Smooth muscle cell (in vitro differentiated cells): Measurements from ENCODE around the gene ADCY7. TPM values are rescaled to one million over a fixed set of nuclear protein-coding genes. Genes with fewer than 3 reads are reported as not detected.

Experiments used
- DNase-seq: peaks from one replicate; lab custom pipeline; 2025; ENCODE audit not compliant: unreplicated experiment; lab: John Stamatoyannopoulos, UW
- H2AFZ ChIP-seq: fragments of 200-600 bp; sonication (generic); 2 replicates; pipeline ENCODE4 v1.6.0; 2016; ENCODE audit warnings: antibody characterized with exemption, low read depth, mild to moderate bottlenecking
- H3F3A ChIP-seq: fragments of 200-600 bp; sonication (generic); 2 replicates; pipeline ENCODE4 v1.6.0; 2017; ENCODE audit warnings: antibody characterized with exemption, low read depth
- H3K27ac ChIP-seq: fragments of 200-600 bp; sonication (generic); 2 replicates; pipeline ENCODE4 v1.5.1; 2016; ENCODE audit warnings: low read depth, mild to moderate bottlenecking
- H3K27me3 ChIP-seq: fragments of 200-600 bp; sonication (generic); 2 replicates; pipeline ENCODE4 v1.6.1; 2016; ENCODE audit warnings: low read depth, mild to moderate bottlenecking
- H3K36me3 ChIP-seq: fragments of 200-600 bp; sonication (generic); 2 replicates; pipeline ENCODE4 v1.5.1; 2016; ENCODE audit warnings: low read depth
- H3K4me1 ChIP-seq: fragments of 200-600 bp; sonication (generic); 2 replicates; pipeline ENCODE4 v1.5.1; 2016; ENCODE audit warnings: low read depth
- H3K4me2 ChIP-seq: fragments of 200-600 bp; sonication (generic); 2 replicates; pipeline ENCODE4 v1.6.0; 2016; ENCODE audit warnings: mild to moderate bottlenecking
- H3K4me3 ChIP-seq: fragments of 200-600 bp; sonication (generic); 2 replicates; pipeline ENCODE4 v1.5.1; 2016; ENCODE audit warnings: mild to moderate bottlenecking
- H3K79me2 ChIP-seq: fragments of 200-600 bp; sonication (generic); 2 replicates; pipeline ENCODE4 v1.6.0; 2016; ENCODE audit warnings: low read depth, mild to moderate bottlenecking
- H3K9ac ChIP-seq: fragments of 200-600 bp; sonication (generic); 2 replicates; pipeline ENCODE4 v1.6.0; 2016; ENCODE audit warnings: low read depth
- H3K9me3 ChIP-seq: fragments of 200-600 bp; sonication (generic); replicated peaks from 2 replicates; pipeline ENCODE4 v1.5.1; 2016; ENCODE audit warnings: low read depth
- H4K20me1 ChIP-seq: fragments of 200-600 bp; sonication (generic); 2 replicates; pipeline ENCODE4 v1.6.0; 2016; ENCODE audit warnings: low read depth
- WGBS: methylation state at CpG from one replicate; pipeline ENCODE4 v1.1.7; 2016; ENCODE audit warnings: low lambda C conversion rate; 5-methylcytosine and 5-hydroxymethylcytosine counted together
- polyA plus RNA-seq: library from polyadenylated mRNA; unstranded; fragments of >200 nt; fragmentation: Nextera tagmentation; extraction: Ambion mirVana; gene quantifications from 2 replicates; pipeline ENCODE4 v1.2.1, GENCODE V29; 2016
- total RNA-seq: library from RNA; depleted of rRNA; stranded (reverse); fragments of >200 nt; gene quantifications from 2 replicates; pipeline ENCODE4 v1.2.3, GENCODE V29; 2014
- TF ChIP-seq, protein P1 (sequence below): fragments of 200-600 bp; sonication (generic); IDR thresholded peaks from 2 replicates; pipeline ENCODE4 v1.5.1; 2017; ENCODE audit warnings: borderline replicate concordance, mild to moderate bottlenecking, antibody characterized with exemption; ENCODE audit not compliant: insufficient read depth, poor library complexity, severe bottlenecking

The ADCY7 gene
- total and polyA plus RNA-seq, 2 experiments from 2014 or later = 28.1 to 31.6 TPM

DNA sequence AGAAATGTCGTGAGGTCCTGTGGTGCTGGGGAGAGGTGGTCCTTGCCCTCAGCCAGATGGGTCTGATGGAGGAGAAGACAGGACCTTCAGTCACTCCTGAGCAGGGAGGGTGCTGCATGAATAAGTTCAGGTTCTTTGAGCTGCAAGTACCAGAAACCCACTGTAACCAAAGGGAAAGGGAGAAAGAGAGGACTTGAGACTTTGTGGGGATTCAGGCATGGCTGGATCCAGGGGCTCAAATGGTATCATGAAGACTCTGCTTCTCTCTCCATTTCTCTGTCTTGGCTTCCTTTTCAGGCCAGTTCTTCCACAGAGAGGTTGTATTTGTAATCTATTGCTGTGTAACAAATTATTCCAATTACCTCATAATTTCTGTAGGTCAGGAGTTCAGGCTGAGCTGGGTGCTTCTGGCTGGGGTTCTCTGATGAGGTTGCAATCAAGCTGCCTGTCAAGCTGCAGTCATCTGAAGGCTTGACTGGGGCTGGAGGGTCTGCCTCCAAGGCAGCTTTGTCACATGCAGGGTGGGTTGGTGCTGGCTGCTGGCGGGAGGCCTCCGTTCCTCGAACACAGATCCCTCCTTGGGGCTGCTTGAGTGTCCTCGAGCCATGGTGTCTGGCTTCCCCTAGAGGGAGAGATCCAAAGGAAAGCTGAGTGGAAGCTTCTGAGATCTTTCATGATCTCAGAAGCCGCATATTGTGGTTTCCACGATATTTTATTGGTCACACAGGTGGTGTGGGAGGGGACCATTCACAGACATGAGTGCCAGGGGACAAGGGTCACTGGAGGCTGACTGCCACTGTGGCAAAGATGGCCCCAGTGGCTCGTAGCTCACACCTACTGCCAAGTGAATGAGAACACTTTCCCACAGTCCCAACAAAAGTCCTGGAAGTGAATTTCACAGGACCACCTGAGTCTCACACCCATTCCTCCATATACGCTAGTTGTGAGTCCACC is 5.9 kb upstream of the ADCY7 start:
- H3K4me1 ChIP-seq = peaks cover 14% of the 10 kb centered on the region
- H3K36me3 ChIP-seq = no peaks in the 10 kb centered on the region
- no peak overlapping the region for H3K9ac ChIP-seq
- no peak overlapping the region for H2AFZ ChIP-seq
- TF ChIP-seq, protein P1, sequence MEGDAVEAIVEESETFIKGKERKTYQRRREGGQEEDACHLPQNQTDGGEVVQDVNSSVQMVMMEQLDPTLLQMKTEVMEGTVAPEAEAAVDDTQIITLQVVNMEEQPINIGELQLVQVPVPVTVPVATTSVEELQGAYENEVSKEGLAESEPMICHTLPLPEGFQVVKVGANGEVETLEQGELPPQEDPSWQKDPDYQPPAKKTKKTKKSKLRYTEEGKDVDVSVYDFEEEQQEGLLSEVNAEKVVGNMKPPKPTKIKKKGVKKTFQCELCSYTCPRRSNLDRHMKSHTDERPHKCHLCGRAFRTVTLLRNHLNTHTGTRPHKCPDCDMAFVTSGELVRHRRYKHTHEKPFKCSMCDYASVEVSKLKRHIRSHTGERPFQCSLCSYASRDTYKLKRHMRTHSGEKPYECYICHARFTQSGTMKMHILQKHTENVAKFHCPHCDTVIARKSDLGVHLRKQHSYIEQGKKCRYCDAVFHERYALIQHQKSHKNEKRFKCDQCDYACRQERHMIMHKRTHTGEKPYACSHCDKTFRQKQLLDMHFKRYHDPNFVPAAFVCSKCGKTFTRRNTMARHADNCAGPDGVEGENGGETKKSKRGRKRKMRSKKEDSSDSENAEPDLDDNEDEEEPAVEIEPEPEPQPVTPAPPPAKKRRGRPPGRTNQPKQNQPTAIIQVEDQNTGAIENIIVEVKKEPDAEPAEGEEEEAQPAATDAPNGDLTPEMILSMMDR = no peak
- no peaks in the 10 kb centered on the region for H3K79me2 ChIP-seq
- H3K4me3 ChIP-seq = no peak overlapping the region
- H4K20me1 ChIP-seq = no peaks in the 10 kb centered on the region
- no peaks in the 10 kb centered on the region for H3K27me3 ChIP-seq
- WGBS = 97% methylated on average over 9 of the region's 9 CpGs
- no peak overlapping the region for H3K27ac ChIP-seq
- no peaks in the 10 kb centered on the region for H3K9me3 ChIP-seq
- no peak for DNase-seq
- H3F3A ChIP-seq = no peaks in the 10 kb centered on the region
- H3K4me2 ChIP-seq = no peak overlapping the region

DNA sequence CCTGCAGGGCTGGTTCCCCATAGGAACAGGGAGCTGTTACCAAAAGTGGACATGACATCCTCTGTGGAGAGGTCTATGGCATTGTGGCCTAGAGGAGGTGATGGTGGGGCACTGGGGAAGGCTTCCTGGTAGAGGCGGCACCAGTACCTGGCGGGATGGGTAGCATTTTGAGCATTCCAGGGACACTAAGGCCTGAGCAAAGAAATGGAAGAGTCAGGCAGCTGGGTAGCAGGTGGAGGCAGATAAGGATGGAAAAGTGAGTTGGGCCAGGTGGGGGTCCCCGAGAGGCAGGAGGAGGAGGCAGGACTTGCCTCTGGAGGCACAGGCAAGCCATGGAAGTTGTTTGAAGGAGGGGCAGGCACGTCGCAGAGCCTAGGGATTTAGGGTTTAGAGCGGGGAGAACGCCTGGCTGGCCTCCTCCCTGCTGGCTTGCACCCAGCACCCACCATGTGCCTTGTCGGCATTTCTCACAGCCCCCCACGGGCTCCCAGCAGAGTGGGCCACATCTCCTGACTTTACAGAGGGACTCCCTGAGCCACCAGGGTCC is 5.1 kb upstream of the ADCY7 start:
- TF ChIP-seq, protein P1 = no peak
- no peaks in the 10 kb centered on the region for H3K79me2 ChIP-seq

DNA sequence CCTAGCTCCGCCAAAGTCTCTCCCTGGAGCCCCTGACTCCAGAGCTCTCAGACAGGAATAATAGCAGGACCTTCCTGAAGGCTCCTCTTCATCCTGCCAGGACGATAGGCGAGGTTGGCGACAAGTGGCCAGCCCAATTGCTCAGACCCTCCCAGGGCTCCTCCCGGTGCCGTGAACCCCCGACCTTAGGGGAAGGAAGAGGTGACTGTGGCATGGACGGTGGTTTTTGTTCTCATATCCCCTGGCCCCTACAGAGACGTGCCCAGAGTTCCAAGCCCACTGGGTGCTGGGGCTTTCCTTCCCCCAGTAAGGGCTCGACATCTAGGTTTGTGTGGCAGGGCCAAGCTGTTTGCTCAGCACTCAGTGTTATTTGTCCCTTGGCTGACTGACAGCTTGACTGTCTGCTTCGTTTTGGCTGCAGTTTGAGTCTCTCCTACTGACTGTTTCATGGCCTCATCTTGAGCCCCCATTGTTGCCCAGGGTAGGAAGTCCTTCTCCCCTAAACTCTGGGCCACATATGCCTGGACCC is 4.6 kb upstream of the ADCY7 start:
- Histone ChIP-seq H3K79me2 (no peaks in the 10 kb centered on the region), H3K27ac (no peak overlapping the region), H3K9ac (no peak overlapping the region), H3K4me3 (no peak overlapping the region), H3K36me3 (no peaks in the 10 kb centered on the region), H4K20me1 (no peaks in the 10 kb centered on the region), H2AFZ (no peak overlapping the region), H3K27me3 (no peaks in the 10 kb centered on the region), H3F3A (no peaks in the 10 kb centered on the region), H3K9me3 (no peaks in the 10 kb centered on the region), H3K4me1 (peaks cover 24% of the 10 kb centered on the region), H3K4me2 (no peak overlapping the region)
- no peak for DNase-seq
- TF ChIP-seq, protein P1 = no peak
- 93% methylated on average over 11 of the region's 11 CpGs for WGBS

More for the DNA sequence above, 5.1 kb upstream of the ADCY7 start:
- H3K9me3 ChIP-seq = no peaks in the 10 kb centered on the region
- H2AFZ ChIP-seq = no peak overlapping the region
- H3K4me3 ChIP-seq = no peak overlapping the region
- no peaks in the 10 kb centered on the region for H4K20me1 ChIP-seq
- no peak overlapping the region for H3K27ac ChIP-seq
- no peaks in the 10 kb centered on the region for H3K27me3 ChIP-seq
- no peak overlapping the region for H3K4me2 ChIP-seq
- H3K36me3 ChIP-seq = no peaks in the 10 kb centered on the region
- H3K9ac ChIP-seq = no peak overlapping the region
- no peaks in the 10 kb centered on the region for H3F3A ChIP-seq
- peaks cover 19% of the 10 kb centered on the region for H3K4me1 ChIP-seq
- DNase-seq = no peak
- 83% methylated on average over 9 of the region's 9 CpGs for WGBS
